ENCODE measurements around the gene VAPA. TPM values are rescaled to one million over a fixed set of nuclear protein-coding genes. Genes with fewer than 3 reads are reported as not detected.

Gene VAPA
- total RNA-seq, 2 experiments from 2014 or later, result 139 to 176 TPM

DNA sequence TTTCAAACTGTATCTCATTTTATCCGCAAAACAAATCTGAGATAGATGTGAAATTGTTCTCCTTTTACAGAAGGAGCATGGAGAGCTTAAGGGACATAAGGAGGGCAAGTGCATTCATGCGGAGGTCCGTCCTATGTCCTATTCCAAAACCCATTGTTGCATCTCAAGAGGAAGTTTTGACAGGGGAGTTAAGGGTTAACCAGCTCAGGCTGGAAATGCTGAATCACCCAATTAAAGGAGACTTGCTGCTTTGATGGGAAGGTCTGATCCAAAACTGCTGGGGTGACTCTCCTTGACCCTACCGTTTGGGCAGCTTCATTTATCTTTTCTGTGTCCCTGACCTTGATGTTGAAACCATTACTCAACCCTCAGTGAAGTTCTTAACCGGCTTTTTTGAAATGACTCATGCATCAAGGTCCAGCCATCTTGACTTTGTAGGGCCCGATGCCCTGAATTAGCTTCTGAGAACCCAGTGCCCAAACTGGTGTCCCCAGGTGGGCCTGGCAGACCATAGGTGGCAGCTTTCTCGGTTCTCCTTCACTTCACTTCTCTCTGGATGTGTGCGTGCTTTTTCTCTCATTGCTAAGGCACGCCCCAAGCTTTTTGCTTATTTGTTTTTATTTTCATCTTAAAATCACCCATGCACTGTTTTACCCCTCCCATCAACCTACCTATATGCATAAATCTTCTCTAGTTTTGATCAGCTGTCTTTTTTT lies 43.9 kb upstream of the VAPA start:
- Histone ChIP-seq H2AFZ (ENCODE audit: low read length) (peak overlapping the region; percentile 21; the same call in 1 of the 2 replicates), H3K9me3 (ENCODE audit: low read length) (no peaks in the 10 kb centered on the region), H3K27ac (ENCODE audit: low read depth, low read length, poor library complexity, severe bottlenecking) (no peak overlapping the region), H3K4me2 (ENCODE audit: low read length) (peak overlapping the region; percentile 14), H4K20me1 (ENCODE audit: insufficient read depth, low read length) (no peaks in the 10 kb centered on the region), H3K4me3 (ENCODE audit: low read depth, low read length, poor library complexity, severe bottlenecking) (no peak overlapping the region), H3K36me3 (ENCODE audit: insufficient read depth, low read length) (no peaks in the 10 kb centered on the region), H3K4me1 (ENCODE audit: insufficient read depth, low read length, poor library complexity, severe bottlenecking) (peaks cover 6% of the 10 kb centered on the region), H3K9me2 (ENCODE audit: insufficient read depth, low read length) (no peaks in the 10 kb centered on the region), H3K79me2 (ENCODE audit: insufficient read depth, low read depth, low read length) (no peaks in the 10 kb centered on the region)
- TF ChIP-seq CTCF (conservative IDR thresholded peaks at IDR 0.05; ENCODE audit: low read length), result no peak
- no peak for TF ChIP-seq EZH2phosphoT487 (IDR thresholded peaks at IDR 0.05; ENCODE audit: borderline replicate concordance, low read depth, low read length)
- peak; percentile 13 for DNase-seq (ENCODE audit: low spot score)
- POLR2A ChIA-PET, result interaction anchor here (0.6 to 1.3 kb wide), 5 partner anchors 8 to 104 kb away, joined by 3 to 6 read pairs (median 3); partner anchors contain the start of gene VAPA
- CTCF ChIA-PET (ENCODE audit: unreplicated experiment), result no interaction called here
- BruUV-seq (replicated peaks), result no TSS peak
- intact Hi-C loops (cut with micrococcal nuclease; ENCODE audit: unreplicated experiment), result no loop called here

- no peaks in the 10 kb centered on the region for H4K20me1 ChIP-seq (ENCODE audit: insufficient read depth, low read length)
- no peaks in the 10 kb centered on the region for H3K9me2 ChIP-seq (ENCODE audit: insufficient read depth, low read length)
- peak overlapping the region; percentile 21; the same call in 1 of the 2 replicates for H2AFZ ChIP-seq (ENCODE audit: low read length)
- H3K9me3 ChIP-seq (ENCODE audit: low read length), result no peaks in the 10 kb centered on the region
- intact Hi-C loops (cut with micrococcal nuclease; ENCODE audit: unreplicated experiment), result no loop called here
- H3K4me1 ChIP-seq (ENCODE audit: insufficient read depth, low read length, poor library complexity, severe bottlenecking), result peaks cover 6% of the 10 kb centered on the region
- ChIA-PET POLR2A (interaction anchor here (0.7 kb wide), 1 partner anchor 9 kb away, joined by 3 read pairs; no protein-coding TSS in a partner anchor), CTCF (ENCODE audit: unreplicated experiment) (no interaction called here)
- DNase-seq (ENCODE audit: low spot score), result no peak
- H3K27ac ChIP-seq (ENCODE audit: low read depth, low read length, poor library complexity, severe bottlenecking), result no peak overlapping the region
- no peak overlapping the region for H3K4me2 ChIP-seq (ENCODE audit: low read length)
- TF ChIP-seq CTCF (conservative IDR thresholded peaks at IDR 0.05; ENCODE audit: low read length) (no peak), EZH2phosphoT487 (IDR thresholded peaks at IDR 0.05; ENCODE audit: borderline replicate concordance, low read depth, low read length) (no peak)
- no TSS peak for BruUV-seq (replicated peaks)
- H3K4me3 ChIP-seq (ENCODE audit: low read depth, low read length, poor library complexity, severe bottlenecking), result no peak overlapping the region
- no peaks in the 10 kb centered on the region for H3K79me2 ChIP-seq (ENCODE audit: insufficient read depth, low read depth, low read length)
- H3K36me3 ChIP-seq (ENCODE audit: insufficient read depth, low read length), result no peaks in the 10 kb centered on the region
Measured at GRCh38 chr18:9870431-9871008, 43.3 kb upstream of the VAPA start.

GRCh38 chr18:9871244-9871746 lies 42.5 kb upstream of the VAPA start:
- no peaks in the 10 kb centered on the region for H3K9me2 ChIP-seq (ENCODE audit: insufficient read depth, low read length)
- intact Hi-C loops (cut with micrococcal nuclease; ENCODE audit: unreplicated experiment), result no loop called here
- no peak for TF ChIP-seq CTCF (conservative IDR thresholded peaks at IDR 0.05; ENCODE audit: low read length)
- no peak for TF ChIP-seq EZH2phosphoT487 (IDR thresholded peaks at IDR 0.05; ENCODE audit: borderline replicate concordance, low read depth, low read length)
- H3K4me1 ChIP-seq (ENCODE audit: insufficient read depth, low read length, poor library complexity, severe bottlenecking), result peaks cover 6% of the 10 kb centered on the region
- no peaks in the 10 kb centered on the region for H4K20me1 ChIP-seq (ENCODE audit: insufficient read depth, low read length)
- H3K4me3 ChIP-seq (ENCODE audit: low read depth, low read length, poor library complexity, severe bottlenecking), result no peak overlapping the region
- no peak overlapping the region for H2AFZ ChIP-seq (ENCODE audit: low read length)
- H3K79me2 ChIP-seq (ENCODE audit: insufficient read depth, low read depth, low read length), result no peaks in the 10 kb centered on the region
- ChIA-PET POLR2A (no interaction called here), CTCF (ENCODE audit: unreplicated experiment) (no interaction called here)
- H3K36me3 ChIP-seq (ENCODE audit: insufficient read depth, low read length), result no peaks in the 10 kb centered on the region
- H3K4me2 ChIP-seq (ENCODE audit: low read length), result no peak overlapping the region
- H3K27ac ChIP-seq (ENCODE audit: low read depth, low read length, poor library complexity, severe bottlenecking), result no peak overlapping the region
- DNase-seq (ENCODE audit: low spot score), result no peak
- H3K9me3 ChIP-seq (ENCODE audit: low read length), result no peaks in the 10 kb centered on the region
- no TSS peak for BruUV-seq (replicated peaks)
